ENCODE results near the gene C16orf74.

DNA sequence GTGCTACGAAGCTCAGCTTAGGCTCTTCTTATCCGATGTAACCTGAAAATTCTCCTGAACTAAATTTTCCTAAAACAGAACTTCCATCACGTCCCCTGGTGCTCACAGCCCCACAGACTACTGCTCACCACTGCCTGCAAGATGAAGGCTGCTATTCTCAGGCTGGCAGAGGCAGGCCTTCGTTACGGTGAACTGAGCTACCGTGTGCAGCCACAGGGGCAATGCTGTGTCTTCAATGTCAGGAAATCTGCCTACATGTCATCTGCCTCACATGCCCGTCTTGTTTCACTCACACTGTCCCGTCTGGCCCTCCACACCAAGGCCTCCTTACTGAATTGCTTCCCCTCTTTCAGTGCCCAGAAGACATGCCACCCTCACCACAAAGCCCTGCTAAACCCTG lies 32.5 kb upstream of the C16orf74 start:
- no peak for TF ChIP-seq POLR2AphosphoS5 (IDR thresholded peaks at IDR 0.05)
- no peak for TF ChIP-seq POLR2A (IDR thresholded peaks at IDR 0.05)
- no peak for TF ChIP-seq EP300 (IDR thresholded peaks at IDR 0.05; ENCODE audit: low read depth)

Data from transverse colon (tissue), 3 donors.